Activated CD8-positive, alpha-beta memory T cell treated with anti-CD3 and anti-CD28 coated beads for 36 hours (primary cell): ENCODE results near the gene BABAM2. TPM values are rescaled to one million over a fixed set of nuclear protein-coding genes. Genes with fewer than 3 reads are reported as not detected.
"Not testable (repeated sequence)": the region's sequence is repeated elsewhere in the genome, so short reads cannot be mapped to it uniquely, and the experiment has no call there.

ENCODE experiments used
- CTCF ChIA-PET: fragments of 350-600 bp; sonication (Branson Sonifier 250); formaldehyde crosslinking; loops from one replicate; lab custom pipeline; 2021; ENCODE audit warnings: antibody characterized with exemption; lab: Charles Lee
- POLR2A ChIA-PET: fragments of 350-600 bp; sonication (Branson Sonifier 250); formaldehyde crosslinking; loops from one replicate; lab custom pipeline; 2021; ENCODE audit warnings: antibody characterized with exemption; lab: Charles Lee
- total RNA-seq, 2 experiments: library from RNA; stranded (reverse); gene quantifications; one replicate each; pipeline ENCODE4 v1.2.3, GENCODE V29; 2021

The BABAM2 gene
- total RNA-seq, 2 experiments from 2014 or later, result 79.4 to 79.9 TPM

- ChIA-PET POLR2A (interaction anchor here (0.9 kb wide), 1 partner anchor 57 kb away, joined by 3 read pairs; no protein-coding TSS in a partner anchor), CTCF (no interaction called here)
These were observed 69.0 kb downstream of the BABAM2 start for GRCh38 chr2:27959496-27959895.

- ChIA-PET CTCF (interaction anchor here (0.6 kb wide), 1 partner anchor 140 kb away, joined by 4 read pairs; no protein-coding TSS in a partner anchor), POLR2A (interaction anchor here (0.7 to 1.2 kb wide), 2 partner anchors 48 to 103 kb away, joined by 3 read pairs; no protein-coding TSS in a partner anchor)
These were observed 69.8 kb downstream of the BABAM2 start for GRCh38 chr2:27960237-27960912.

- POLR2A ChIA-PET, result no interaction called here
- CTCF ChIA-PET, result no interaction called here
These were observed 71.5 kb downstream of the BABAM2 start for GRCh38 chr2:27962006-27962405.

- ChIA-PET POLR2A (no interaction called here), CTCF (interaction anchor here (1.7 kb wide), 1 partner anchor 40 kb away, joined by 3 read pairs; no protein-coding TSS in a partner anchor)
These were observed 72.9 kb downstream of the BABAM2 start for GRCh38 chr2:27963472-27963871.

- CTCF ChIA-PET, result interaction anchor here (1.7 kb wide), 1 partner anchor 40 kb away, joined by 3 read pairs; no protein-coding TSS in a partner anchor
- POLR2A ChIA-PET, result no interaction called here
These were observed 73.5 kb downstream of the BABAM2 start for GRCh38 chr2:27964067-27964466.

GRCh38 chr2:27965841-27966240 lies 75.3 kb downstream of the BABAM2 start:
- ChIA-PET POLR2A (interaction anchor here (0.7 kb wide), 1 partner anchor 104 kb away, joined by 4 read pairs; no protein-coding TSS in a partner anchor), CTCF (interaction anchor here (1.7 kb wide), 1 partner anchor 13 kb away, joined by 4 read pairs; no protein-coding TSS in a partner anchor)

GRCh38 chr2:27966466-27966865 lies 75.9 kb downstream of the BABAM2 start:
- ChIA-PET CTCF (interaction anchor here (1.7 kb wide), 1 partner anchor 12 kb away, joined by 4 read pairs; no protein-coding TSS in a partner anchor), POLR2A (no interaction called here)

- CTCF ChIA-PET, result interaction anchor here (1.7 kb wide), 1 partner anchor 12 kb away, joined by 4 read pairs; no protein-coding TSS in a partner anchor
These were observed 76.5 kb downstream of the BABAM2 start for GRCh38 chr2:27967076-27967475.

GRCh38 chr2:27968045-27968444 lies 77.5 kb downstream of the BABAM2 start:
- POLR2A ChIA-PET, CTCF ChIA-PET: not testable (repeated sequence)

More at GRCh38 chr2:27967076-27967475, 76.5 kb downstream of the BABAM2 start:
- POLR2A ChIA-PET, result no interaction called here

- CTCF ChIA-PET, POLR2A ChIA-PET: not testable (repeated sequence)
These were observed 78.4 kb downstream of the BABAM2 start for GRCh38 chr2:27968957-27969356.

GRCh38 chr2:27972311-27972710 lies 81.8 kb downstream of the BABAM2 start:
- ChIA-PET POLR2A (no interaction called here), CTCF (no interaction called here)

- ChIA-PET CTCF (no interaction called here), POLR2A (no interaction called here)
These were observed 83.1 kb downstream of the BABAM2 start for GRCh38 chr2:27973592-27973991.

GRCh38 chr2:27976308-27976707 lies 85.8 kb downstream of the BABAM2 start:
- ChIA-PET POLR2A (no interaction called here), CTCF (no interaction called here)

- POLR2A ChIA-PET, result interaction anchor here (0.5 to 1.1 kb wide), 2 partner anchors 23 to 77 kb away, joined by 3 to 4 read pairs; no protein-coding TSS in a partner anchor
- CTCF ChIA-PET, result interaction anchor here (0.6 to 1.4 kb wide), 2 partner anchors 12 to 452 kb away, joined by 3 to 4 read pairs; no protein-coding TSS in a partner anchor
These were observed 87.3 kb downstream of the BABAM2 start for GRCh38 chr2:27977731-27978312.

- CTCF ChIA-PET, result interaction anchor here (1.4 kb wide), 1 partner anchor 12 kb away, joined by 4 read pairs; no protein-coding TSS in a partner anchor
- POLR2A ChIA-PET, result interaction anchor here (0.6 to 0.7 kb wide), 2 partner anchors 79 to 89 kb away, joined by 3 to 4 read pairs; no protein-coding TSS in a partner anchor
These were observed 88.2 kb downstream of the BABAM2 start for GRCh38 chr2:27978761-27979160.

- ChIA-PET CTCF (no interaction called here), POLR2A (no interaction called here)
These were observed 89.7 kb downstream of the BABAM2 start for GRCh38 chr2:27980242-27980641.

GRCh38 chr2:27984153-27984552 lies 93.6 kb downstream of the BABAM2 start:
- ChIA-PET CTCF (no interaction called here), POLR2A (no interaction called here)

- POLR2A ChIA-PET, result no interaction called here
- CTCF ChIA-PET, result no interaction called here
These were observed 97.8 kb downstream of the BABAM2 start for GRCh38 chr2:27988306-27988705.

GRCh38 chr2:27988718-27989117 lies 98.2 kb downstream of the BABAM2 start:
- ChIA-PET POLR2A (no interaction called here), CTCF (interaction anchor here (0.9 kb wide), 1 partner anchor 56 kb away, joined by 6 read pairs; no protein-coding TSS in a partner anchor)

GRCh38 chr2:27989149-27989548 lies 98.6 kb downstream of the BABAM2 start:
- CTCF ChIA-PET, result interaction anchor here (0.9 kb wide), 1 partner anchor 56 kb away, joined by 6 read pairs; no protein-coding TSS in a partner anchor

More at GRCh38 chr2:27989149-27989548, 98.6 kb downstream of the BABAM2 start:
- POLR2A ChIA-PET, result no interaction called here
